GM23338 (cell line): ENCODE results near the gene TNNT3. TPM values are rescaled to one million over a fixed set of nuclear protein-coding genes. Genes with fewer than 3 reads are reported as not detected.

Source experiments
- ATAC-seq: fragments of 200-7000 bp; cut with Tn5 transposase; 3 replicates; pipeline ENCODE4 v1.9.1; 2020
- DNase-seq: peaks from one replicate; pipeline ENCODE4 v3.0.0-alpha.2; 2015; ENCODE audit warnings: low spot score
- H2AFZ ChIP-seq: fragments of 200-600 bp; sonication (generic); 2 replicates; pipeline ENCODE4 v1.8.0; 2016; ENCODE audit warnings: antibody characterized with exemption, mild to moderate bottlenecking, moderate library complexity
- H3F3A ChIP-seq: fragments of 200-600 bp; sonication (generic); replicated peaks from 2 replicates; pipeline ENCODE4 v1.8.0; 2017; ENCODE audit warnings: antibody characterized with exemption, mixed run types, low read depth
- H3K27ac ChIP-seq: fragments of 200-600 bp; sonication (generic); 2 replicates; pipeline ENCODE4 v1.6.1; 2016; ENCODE audit warnings: low read depth
- H3K27me3 ChIP-seq: fragments of 200-600 bp; sonication (generic); 2 replicates; pipeline ENCODE4 v1.8.0; 2016; ENCODE audit warnings: mild to moderate bottlenecking, mixed run types, moderate library complexity; ENCODE audit not compliant: insufficient read depth
- H3K36me3 ChIP-seq: fragments of 200-600 bp; sonication (generic); 2 replicates; pipeline ENCODE4 v1.8.0; 2016; ENCODE audit warnings: mild to moderate bottlenecking; ENCODE audit not compliant: insufficient read depth
- H3K4me1 ChIP-seq: fragments of 200-600 bp; sonication (generic); 2 replicates; pipeline ENCODE4 v1.8.0; 2016; ENCODE audit warnings: mild to moderate bottlenecking, moderate library complexity; ENCODE audit not compliant: insufficient read depth
- H3K4me2 ChIP-seq: fragments of 200-600 bp; sonication (generic); 2 replicates; pipeline ENCODE4 v1.7.1; 2017; ENCODE audit warnings: mixed run types
- H3K4me3 ChIP-seq: fragments of 200-600 bp; sonication (generic); 2 replicates; pipeline ENCODE4 v1.6.1; 2016; ENCODE audit warnings: mixed run types
- H3K79me2 ChIP-seq: fragments of 200-600 bp; sonication (generic); replicated peaks from 2 replicates; pipeline ENCODE4 v1.8.0; 2017; ENCODE audit warnings: mild to moderate bottlenecking; ENCODE audit not compliant: insufficient read depth
- H3K9me2 ChIP-seq: fragments of 200-600 bp; sonication (generic); 2 replicates; pipeline ENCODE4 v1.8.0; 2017; ENCODE audit not compliant: insufficient read depth
- H4K20me1 ChIP-seq: fragments of 200-600 bp; sonication (generic); replicated peaks from 2 replicates; pipeline ENCODE4 v1.8.0; 2017; ENCODE audit warnings: mild to moderate bottlenecking; ENCODE audit not compliant: insufficient read depth
- H3K27ac Mint-ChIP-seq: 2 replicates; pipeline ENCODE4 v1.8.0; 2020; ENCODE audit warnings: inconsistent platforms, mild to moderate bottlenecking, moderate library complexity, mixed read lengths
- H3K27me3 Mint-ChIP-seq: 3 replicates; pipeline ENCODE4 v1.8.0; 2022; ENCODE audit warnings: low read depth, mild to moderate bottlenecking, moderate library complexity, mixed read lengths, inconsistent platforms; ENCODE audit not compliant: insufficient read depth, poor library complexity
- H3K36me3 Mint-ChIP-seq: 3 replicates; pipeline ENCODE4 v1.8.0; 2021; ENCODE audit warnings: low read depth, mild to moderate bottlenecking, inconsistent platforms, moderate library complexity, mixed read lengths
- H3K4me1 Mint-ChIP-seq: 3 replicates; pipeline ENCODE4 v1.8.0; 2020; ENCODE audit warnings: mild to moderate bottlenecking, inconsistent platforms, mixed read lengths
- H3K4me3 Mint-ChIP-seq: 3 replicates; pipeline ENCODE4 v1.8.0; 2021; ENCODE audit warnings: moderate library complexity, mild to moderate bottlenecking, inconsistent platforms, mixed read lengths
- H3K9me3 Mint-ChIP-seq: 3 replicates; pipeline ENCODE4 v1.8.0; 2020; ENCODE audit warnings: moderate library complexity, mild to moderate bottlenecking, inconsistent platforms, mixed read lengths
- CREB1 ChIP-seq: fragments of 250-450 bp; sonication (Bioruptor Pico); IDR thresholded peaks from 2 replicates; pipeline ENCODE4 v1.5.0; 2020; ENCODE audit warnings: low read depth, mild to moderate bottlenecking, moderate library complexity
- EZH2 ChIP-seq: fragments of 200-600 bp; sonication (generic); IDR thresholded peaks from one replicate; pipeline ENCODE4 v1.8.0; 2017; ENCODE audit warnings: antibody characterized with exemption, mild to moderate bottlenecking, low read depth; ENCODE audit not compliant: unreplicated experiment
- EZH2phosphoT487 ChIP-seq: fragments of 200-600 bp; sonication (generic); IDR thresholded peaks from one replicate; pipeline ENCODE4 v1.8.1; 2018; ENCODE audit warnings: antibody characterized with exemption; ENCODE audit not compliant: unreplicated experiment
- JUNB ChIP-seq: IDR thresholded peaks from one replicate; pipeline ENCODE4 v1.6.1; 2016; ENCODE audit warnings: antibody characterized with exemption; ENCODE audit not compliant: unreplicated experiment
- NANOG ChIP-seq: IDR thresholded peaks from 2 replicates; pipeline ENCODE4 v1.6.1; 2016; ENCODE audit warnings: antibody characterized with exemption, borderline replicate concordance
- POLR2AphosphoS5 ChIP-seq: IDR thresholded peaks from 2 replicates; pipeline ENCODE4 v1.6.1; 2016; ENCODE audit warnings: antibody characterized with exemption, low read depth
- ZNF331 ChIP-seq: fragments of 250-450 bp; sonication (Bioruptor Pico); IDR thresholded peaks from 2 replicates; pipeline ENCODE4 v1.5.0; 2020; ENCODE audit warnings: low read depth, mild to moderate bottlenecking, moderate library complexity
- polyA plus RNA-seq: library from polyadenylated mRNA; unstranded; fragments of >200 nt; fragmentation: Nextera tagmentation; extraction: Ambion mirVana; gene quantifications from 2 replicates; pipeline ENCODE4 v1.2.1, GENCODE V29; 2016
- total RNA-seq: library from RNA; depleted of rRNA; stranded (reverse); fragments of >200 nt; shearing (Covaris generic); gene quantifications from 2 replicates; pipeline ENCODE4 v1.2.3, GENCODE V29; 2014
- TF ChIP-seq, protein P1 (sequence below), 2 experiments: fragments of 200-600 bp in 1 of 2; sonication (generic) in 1 of 2; conservative IDR thresholded peaks; 2 replicates each; pipeline versions ENCODE4 v1.5.1 to v1.6.1; 2016 to 2017; ENCODE audit warnings: antibody characterized with exemption in 2 of 2, low read depth in 2 of 2, mild to moderate bottlenecking in 2 of 2, moderate library complexity in 1 of 2
- TF ChIP-seq, protein P2 (sequence below): IDR thresholded peaks from one replicate; pipeline ENCODE4 v1.6.1; 2018; ENCODE audit warnings: antibody characterized with exemption; ENCODE audit not compliant: unreplicated experiment
- TF ChIP-seq, protein P3 (sequence below): fragments of 250-450 bp; sonication (Bioruptor Pico); IDR thresholded peaks from 2 replicates; pipeline ENCODE4 v1.5.0; 2020; ENCODE audit warnings: mild to moderate bottlenecking, moderate library complexity
- TF ChIP-seq, protein P4 (sequence below): IDR thresholded peaks from 2 replicates; pipeline ENCODE4 v1.6.1; 2016; ENCODE audit warnings: antibody characterized with exemption

Gene TNNT3
- total and polyA plus RNA-seq, 2 experiments from 2014 or later: not detected

DNA sequence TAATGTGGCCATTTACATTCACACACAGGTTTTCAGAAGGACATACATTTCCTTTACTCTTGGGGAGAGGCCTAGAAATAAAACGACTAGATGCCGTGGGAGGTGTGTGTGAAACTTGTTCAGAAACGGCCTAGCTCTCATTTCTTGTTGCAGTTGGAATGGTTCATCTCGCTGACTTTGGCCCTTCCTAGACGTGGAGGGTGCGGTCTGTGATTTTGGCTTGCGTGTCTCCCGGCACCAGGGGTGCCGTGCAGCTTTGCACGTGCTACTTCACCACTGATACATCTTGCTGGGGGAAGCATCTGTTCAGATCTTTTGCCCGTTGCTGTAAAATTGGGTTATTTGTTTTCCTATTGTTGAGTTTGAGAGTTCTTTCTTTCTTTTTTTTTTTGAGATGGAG lies 24.7 kb upstream of the TNNT3 start (continued):
- TF ChIP-seq, protein P1, sequence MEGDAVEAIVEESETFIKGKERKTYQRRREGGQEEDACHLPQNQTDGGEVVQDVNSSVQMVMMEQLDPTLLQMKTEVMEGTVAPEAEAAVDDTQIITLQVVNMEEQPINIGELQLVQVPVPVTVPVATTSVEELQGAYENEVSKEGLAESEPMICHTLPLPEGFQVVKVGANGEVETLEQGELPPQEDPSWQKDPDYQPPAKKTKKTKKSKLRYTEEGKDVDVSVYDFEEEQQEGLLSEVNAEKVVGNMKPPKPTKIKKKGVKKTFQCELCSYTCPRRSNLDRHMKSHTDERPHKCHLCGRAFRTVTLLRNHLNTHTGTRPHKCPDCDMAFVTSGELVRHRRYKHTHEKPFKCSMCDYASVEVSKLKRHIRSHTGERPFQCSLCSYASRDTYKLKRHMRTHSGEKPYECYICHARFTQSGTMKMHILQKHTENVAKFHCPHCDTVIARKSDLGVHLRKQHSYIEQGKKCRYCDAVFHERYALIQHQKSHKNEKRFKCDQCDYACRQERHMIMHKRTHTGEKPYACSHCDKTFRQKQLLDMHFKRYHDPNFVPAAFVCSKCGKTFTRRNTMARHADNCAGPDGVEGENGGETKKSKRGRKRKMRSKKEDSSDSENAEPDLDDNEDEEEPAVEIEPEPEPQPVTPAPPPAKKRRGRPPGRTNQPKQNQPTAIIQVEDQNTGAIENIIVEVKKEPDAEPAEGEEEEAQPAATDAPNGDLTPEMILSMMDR (conservative IDR thresholded peaks at IDR 0.05; ENCODE audit: low read depth in 2 of 2): no peak
- TF ChIP-seq, protein P2, sequence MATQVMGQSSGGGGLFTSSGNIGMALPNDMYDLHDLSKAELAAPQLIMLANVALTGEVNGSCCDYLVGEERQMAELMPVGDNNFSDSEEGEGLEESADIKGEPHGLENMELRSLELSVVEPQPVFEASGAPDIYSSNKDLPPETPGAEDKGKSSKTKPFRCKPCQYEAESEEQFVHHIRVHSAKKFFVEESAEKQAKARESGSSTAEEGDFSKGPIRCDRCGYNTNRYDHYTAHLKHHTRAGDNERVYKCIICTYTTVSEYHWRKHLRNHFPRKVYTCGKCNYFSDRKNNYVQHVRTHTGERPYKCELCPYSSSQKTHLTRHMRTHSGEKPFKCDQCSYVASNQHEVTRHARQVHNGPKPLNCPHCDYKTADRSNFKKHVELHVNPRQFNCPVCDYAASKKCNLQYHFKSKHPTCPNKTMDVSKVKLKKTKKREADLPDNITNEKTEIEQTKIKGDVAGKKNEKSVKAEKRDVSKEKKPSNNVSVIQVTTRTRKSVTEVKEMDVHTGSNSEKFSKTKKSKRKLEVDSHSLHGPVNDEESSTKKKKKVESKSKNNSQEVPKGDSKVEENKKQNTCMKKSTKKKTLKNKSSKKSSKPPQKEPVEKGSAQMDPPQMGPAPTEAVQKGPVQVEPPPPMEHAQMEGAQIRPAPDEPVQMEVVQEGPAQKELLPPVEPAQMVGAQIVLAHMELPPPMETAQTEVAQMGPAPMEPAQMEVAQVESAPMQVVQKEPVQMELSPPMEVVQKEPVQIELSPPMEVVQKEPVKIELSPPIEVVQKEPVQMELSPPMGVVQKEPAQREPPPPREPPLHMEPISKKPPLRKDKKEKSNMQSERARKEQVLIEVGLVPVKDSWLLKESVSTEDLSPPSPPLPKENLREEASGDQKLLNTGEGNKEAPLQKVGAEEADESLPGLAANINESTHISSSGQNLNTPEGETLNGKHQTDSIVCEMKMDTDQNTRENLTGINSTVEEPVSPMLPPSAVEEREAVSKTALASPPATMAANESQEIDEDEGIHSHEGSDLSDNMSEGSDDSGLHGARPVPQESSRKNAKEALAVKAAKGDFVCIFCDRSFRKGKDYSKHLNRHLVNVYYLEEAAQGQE: no peak

DNA sequence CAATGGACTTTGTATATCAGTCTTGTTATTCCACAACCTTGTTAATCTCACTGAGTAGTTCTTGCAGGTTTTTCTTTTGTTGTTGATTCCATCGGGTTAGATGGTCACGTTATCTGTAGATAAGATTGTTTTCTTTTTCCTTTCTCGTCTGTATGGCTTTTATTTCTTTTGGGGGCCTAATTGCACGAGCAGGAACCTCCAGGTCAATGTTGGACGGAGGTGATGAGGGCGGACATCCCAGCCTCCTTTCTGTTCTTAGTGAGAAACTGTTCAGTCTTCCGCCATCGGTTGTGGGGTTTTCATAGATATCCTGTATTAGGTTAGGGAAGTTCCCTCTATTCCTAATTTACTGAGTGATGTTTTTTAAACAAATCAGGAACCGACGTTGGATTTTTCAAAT lies 23.0 kb upstream of the TNNT3 start:
- peaks cover 5% of the 10 kb centered on the region for H3K27me3 Mint-ChIP-seq
- no peak for ATAC-seq
- Histone ChIP-seq H3K9me2 (no peaks in the 10 kb centered on the region), H2AFZ (no peak overlapping the region), H3K4me1 (no peaks in the 10 kb centered on the region), H3K4me2 (no peak overlapping the region), H3F3A (no peaks in the 10 kb centered on the region), H3K79me2 (no peaks in the 10 kb centered on the region), H3K27me3 (no peaks in the 10 kb centered on the region), H3K4me3 (no peak overlapping the region), H3K36me3 (no peaks in the 10 kb centered on the region), H4K20me1 (no peaks in the 10 kb centered on the region), H3K27ac (no peak overlapping the region)
- no peaks in the 10 kb centered on the region for H3K9me3 Mint-ChIP-seq
- H3K4me1 Mint-ChIP-seq: peaks cover 5% of the 10 kb centered on the region
- no peak for DNase-seq
- no peaks in the 10 kb centered on the region for H3K36me3 Mint-ChIP-seq
- H3K27ac Mint-ChIP-seq: no peak overlapping the region
- no peak overlapping the region for H3K4me3 Mint-ChIP-seq
- TF ChIP-seq, protein P3, sequence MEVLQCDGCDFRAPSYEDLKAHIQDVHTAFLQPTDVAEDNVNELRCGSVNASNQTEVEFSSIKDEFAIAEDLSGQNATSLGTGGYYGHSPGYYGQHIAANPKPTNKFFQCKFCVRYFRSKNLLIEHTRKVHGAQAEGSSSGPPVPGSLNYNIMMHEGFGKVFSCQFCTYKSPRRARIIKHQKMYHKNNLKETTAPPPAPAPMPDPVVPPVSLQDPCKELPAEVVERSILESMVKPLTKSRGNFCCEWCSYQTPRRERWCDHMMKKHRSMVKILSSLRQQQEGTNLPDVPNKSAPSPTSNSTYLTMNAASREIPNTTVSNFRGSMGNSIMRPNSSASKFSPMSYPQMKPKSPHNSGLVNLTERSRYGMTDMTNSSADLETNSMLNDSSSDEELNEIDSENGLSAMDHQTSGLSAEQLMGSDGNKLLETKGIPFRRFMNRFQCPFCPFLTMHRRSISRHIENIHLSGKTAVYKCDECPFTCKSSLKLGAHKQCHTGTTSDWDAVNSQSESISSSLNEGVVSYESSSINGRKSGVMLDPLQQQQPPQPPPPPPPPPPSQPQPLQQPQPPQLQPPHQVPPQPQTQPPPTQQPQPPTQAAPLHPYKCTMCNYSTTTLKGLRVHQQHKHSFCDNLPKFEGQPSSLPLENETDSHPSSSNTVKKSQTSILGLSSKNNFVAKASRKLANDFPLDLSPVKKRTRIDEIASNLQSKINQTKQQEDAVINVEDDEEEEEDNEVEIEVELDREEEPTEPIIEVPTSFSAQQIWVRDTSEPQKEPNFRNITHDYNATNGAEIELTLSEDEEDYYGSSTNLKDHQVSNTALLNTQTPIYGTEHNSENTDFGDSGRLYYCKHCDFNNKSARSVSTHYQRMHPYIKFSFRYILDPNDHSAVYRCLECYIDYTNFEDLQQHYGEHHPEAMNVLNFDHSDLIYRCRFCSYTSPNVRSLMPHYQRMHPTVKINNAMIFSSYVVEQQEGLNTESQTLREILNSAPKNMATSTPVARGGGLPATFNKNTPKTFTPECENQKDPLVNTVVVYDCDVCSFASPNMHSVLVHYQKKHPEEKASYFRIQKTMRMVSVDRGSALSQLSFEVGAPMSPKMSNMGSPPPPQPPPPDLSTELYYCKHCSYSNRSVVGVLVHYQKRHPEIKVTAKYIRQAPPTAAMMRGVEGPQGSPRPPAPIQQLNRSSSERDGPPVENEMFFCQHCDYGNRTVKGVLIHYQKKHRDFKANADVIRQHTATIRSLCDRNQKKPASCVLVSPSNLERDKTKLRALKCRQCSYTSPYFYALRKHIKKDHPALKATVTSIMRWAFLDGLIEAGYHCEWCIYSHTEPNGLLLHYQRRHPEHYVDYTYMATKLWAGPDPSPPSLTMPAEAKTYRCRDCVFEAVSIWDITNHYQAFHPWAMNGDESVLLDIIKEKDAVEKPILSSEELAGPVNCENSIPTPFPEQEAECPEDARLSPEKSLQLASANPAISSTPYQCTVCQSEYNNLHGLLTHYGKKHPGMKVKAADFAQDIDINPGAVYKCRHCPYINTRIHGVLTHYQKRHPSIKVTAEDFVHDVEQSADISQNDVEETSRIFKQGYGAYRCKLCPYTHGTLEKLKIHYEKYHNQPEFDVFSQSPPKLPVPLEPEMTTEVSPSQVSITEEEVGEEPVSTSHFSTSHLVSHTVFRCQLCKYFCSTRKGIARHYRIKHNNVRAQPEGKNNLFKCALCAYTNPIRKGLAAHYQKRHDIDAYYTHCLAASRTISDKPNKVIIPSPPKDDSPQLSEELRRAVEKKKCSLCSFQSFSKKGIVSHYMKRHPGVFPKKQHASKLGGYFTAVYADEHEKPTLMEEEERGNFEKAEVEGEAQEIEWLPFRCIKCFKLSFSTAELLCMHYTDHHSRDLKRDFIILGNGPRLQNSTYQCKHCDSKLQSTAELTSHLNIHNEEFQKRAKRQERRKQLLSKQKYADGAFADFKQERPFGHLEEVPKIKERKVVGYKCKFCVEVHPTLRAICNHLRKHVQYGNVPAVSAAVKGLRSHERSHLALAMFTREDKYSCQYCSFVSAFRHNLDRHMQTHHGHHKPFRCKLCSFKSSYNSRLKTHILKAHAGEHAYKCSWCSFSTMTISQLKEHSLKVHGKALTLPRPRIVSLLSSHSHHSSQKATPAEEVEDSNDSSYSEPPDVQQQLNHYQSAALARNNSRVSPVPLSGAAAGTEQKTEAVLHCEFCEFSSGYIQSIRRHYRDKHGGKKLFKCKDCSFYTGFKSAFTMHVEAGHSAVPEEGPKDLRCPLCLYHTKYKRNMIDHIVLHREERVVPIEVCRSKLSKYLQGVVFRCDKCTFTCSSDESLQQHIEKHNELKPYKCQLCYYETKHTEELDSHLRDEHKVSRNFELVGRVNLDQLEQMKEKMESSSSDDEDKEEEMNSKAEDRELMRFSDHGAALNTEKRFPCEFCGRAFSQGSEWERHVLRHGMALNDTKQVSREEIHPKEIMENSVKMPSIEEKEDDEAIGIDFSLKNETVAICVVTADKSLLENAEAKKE (CRISPR knock-in tag): no peak
- TF ChIP-seq CREB1: no peak
- TF ChIP-seq NANOG: no peak
- TF ChIP-seq, protein P4, sequence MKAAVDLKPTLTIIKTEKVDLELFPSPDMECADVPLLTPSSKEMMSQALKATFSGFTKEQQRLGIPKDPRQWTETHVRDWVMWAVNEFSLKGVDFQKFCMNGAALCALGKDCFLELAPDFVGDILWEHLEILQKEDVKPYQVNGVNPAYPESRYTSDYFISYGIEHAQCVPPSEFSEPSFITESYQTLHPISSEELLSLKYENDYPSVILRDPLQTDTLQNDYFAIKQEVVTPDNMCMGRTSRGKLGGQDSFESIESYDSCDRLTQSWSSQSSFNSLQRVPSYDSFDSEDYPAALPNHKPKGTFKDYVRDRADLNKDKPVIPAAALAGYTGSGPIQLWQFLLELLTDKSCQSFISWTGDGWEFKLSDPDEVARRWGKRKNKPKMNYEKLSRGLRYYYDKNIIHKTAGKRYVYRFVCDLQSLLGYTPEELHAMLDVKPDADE: no peak
- no peak for TF ChIP-seq EZH2
- no peak for TF ChIP-seq ZNF331 (CRISPR knock-in tag)
- TF ChIP-seq JUNB: no peak
- no peak for TF ChIP-seq POLR2AphosphoS5
- no peak for TF ChIP-seq EZH2phosphoT487
- TF ChIP-seq, protein P1 (conservative IDR thresholded peaks at IDR 0.05; ENCODE audit: low read depth in 2 of 2): no peak
